SK-N-SH (cell line): ENCODE measurements around the gene SLC7A14.

ENCODE experiments used
- GABPA ChIP-seq: IDR thresholded peaks from 2 replicates; pipeline ENCODE4 v1.4.0; 2012; ENCODE audit warnings: low read depth, mild to moderate bottlenecking
- NFIC ChIP-seq: IDR thresholded peaks from 2 replicates; pipeline ENCODE4 v1.4.0; 2012; ENCODE audit warnings: borderline replicate concordance
- POLR2AphosphoS5 ChIP-seq: IDR thresholded peaks from 2 replicates; pipeline ENCODE4 v1.6.1; 2012; ENCODE audit warnings: low read depth, low read length
- RAD21 ChIP-seq: IDR thresholded peaks from 2 replicates; pipeline ENCODE4 v1.6.1; 2012; ENCODE audit warnings: mild to moderate bottlenecking, low read length
- RCOR1 ChIP-seq: fragments of 150-350 bp; IDR thresholded peaks from 2 replicates; pipeline ENCODE4 v1.6.1; 2017; ENCODE audit warnings: antibody characterized with exemption, low read length
- REST ChIP-seq: IDR thresholded peaks from 2 replicates; pipeline ENCODE4 v1.6.1; 2012; ENCODE audit warnings: mild to moderate bottlenecking, low read depth, low read length, moderate library complexity
- RFX5 ChIP-seq: IDR thresholded peaks from 2 replicates; pipeline ENCODE4 v1.6.1; 2012; ENCODE audit warnings: mild to moderate bottlenecking, improper control_type of control experiment, low read length
- SIN3A ChIP-seq: IDR thresholded peaks from 2 replicates; pipeline ENCODE4 v1.6.1; 2012; ENCODE audit warnings: low read depth, mild to moderate bottlenecking, low read length, moderate library complexity, borderline replicate concordance
- TAF1 ChIP-seq: IDR thresholded peaks from 2 replicates; pipeline ENCODE4 v1.6.1; 2012; ENCODE audit warnings: low read depth, mild to moderate bottlenecking, low read length, moderate library complexity, borderline replicate concordance
- TEAD4 ChIP-seq: IDR thresholded peaks from 2 replicates; pipeline ENCODE4 v1.4.0; 2012; ENCODE audit warnings: mild to moderate bottlenecking, borderline replicate concordance; ENCODE audit not compliant: insufficient read depth
- TF ChIP-seq, protein P1 (sequence below): fragments of 200-600 bp; sonication (generic); IDR thresholded peaks from 2 replicates; pipeline ENCODE4 v1.6.1; 2017; ENCODE audit warnings: antibody characterized with exemption, mild to moderate bottlenecking, moderate library complexity

DNA sequence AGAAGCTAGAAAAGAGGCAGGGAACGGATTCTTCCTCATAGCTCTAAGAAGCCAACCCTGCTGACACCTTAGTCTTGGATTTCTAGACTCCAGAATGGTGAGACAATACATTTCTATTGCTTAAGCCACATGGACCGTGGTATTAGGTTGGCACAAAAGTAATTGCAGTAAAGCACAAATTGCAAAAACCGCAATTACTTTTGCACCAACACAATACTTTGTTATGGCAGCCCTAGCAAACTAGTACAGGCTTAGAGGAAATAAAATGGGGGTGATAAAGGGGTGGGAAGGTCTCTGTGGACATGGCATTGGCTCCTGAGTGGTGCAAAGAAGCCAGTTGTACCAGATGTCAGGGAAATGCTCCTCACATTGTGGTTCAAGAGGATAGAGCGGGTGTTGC is 56.0 kb downstream of the SLC7A14 start:
- TF ChIP-seq RCOR1 (no peak), REST (no peak), NFIC (no peak), TEAD4 (no peak), POLR2AphosphoS5 (no peak), GABPA (no peak), RFX5 (no peak), SIN3A (no peak), RAD21 (no peak), TAF1 (no peak)
- TF ChIP-seq, protein P1, sequence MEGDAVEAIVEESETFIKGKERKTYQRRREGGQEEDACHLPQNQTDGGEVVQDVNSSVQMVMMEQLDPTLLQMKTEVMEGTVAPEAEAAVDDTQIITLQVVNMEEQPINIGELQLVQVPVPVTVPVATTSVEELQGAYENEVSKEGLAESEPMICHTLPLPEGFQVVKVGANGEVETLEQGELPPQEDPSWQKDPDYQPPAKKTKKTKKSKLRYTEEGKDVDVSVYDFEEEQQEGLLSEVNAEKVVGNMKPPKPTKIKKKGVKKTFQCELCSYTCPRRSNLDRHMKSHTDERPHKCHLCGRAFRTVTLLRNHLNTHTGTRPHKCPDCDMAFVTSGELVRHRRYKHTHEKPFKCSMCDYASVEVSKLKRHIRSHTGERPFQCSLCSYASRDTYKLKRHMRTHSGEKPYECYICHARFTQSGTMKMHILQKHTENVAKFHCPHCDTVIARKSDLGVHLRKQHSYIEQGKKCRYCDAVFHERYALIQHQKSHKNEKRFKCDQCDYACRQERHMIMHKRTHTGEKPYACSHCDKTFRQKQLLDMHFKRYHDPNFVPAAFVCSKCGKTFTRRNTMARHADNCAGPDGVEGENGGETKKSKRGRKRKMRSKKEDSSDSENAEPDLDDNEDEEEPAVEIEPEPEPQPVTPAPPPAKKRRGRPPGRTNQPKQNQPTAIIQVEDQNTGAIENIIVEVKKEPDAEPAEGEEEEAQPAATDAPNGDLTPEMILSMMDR: no peak
